Hepatocyte (in vitro differentiated cells): Measurements from ENCODE around the gene MAP4K2. TPM values are rescaled to one million over a fixed set of nuclear protein-coding genes. Genes with fewer than 3 reads are reported as not detected.
A peak's percentile ranks its signal among the peaks of the same experiment; 100 is the strongest.

Source experiments
- DNase-seq: peaks from one replicate; pipeline ENCODE4 v3.0.0-alpha.2; 2016; ENCODE audit warnings: low spot score
- H2AFZ ChIP-seq: fragments of 200-600 bp; sonication (generic); 2 replicates; pipeline ENCODE4 v1.6.0; 2016; ENCODE audit warnings: antibody characterized with exemption, mild to moderate bottlenecking
- H3K27ac ChIP-seq: fragments of 200-600 bp; sonication (generic); 2 replicates; pipeline ENCODE4 v1.5.1; 2016; ENCODE audit warnings: mild to moderate bottlenecking
- H3K27me3 ChIP-seq: fragments of 200-600 bp; sonication (generic); 2 replicates; pipeline ENCODE4 v1.6.1; 2016
- H3K36me3 ChIP-seq: fragments of 200-600 bp; sonication (generic); replicated peaks from 2 replicates; pipeline ENCODE4 v1.5.1; 2016; ENCODE audit warnings: low read depth; ENCODE audit not compliant: insufficient read depth
- H3K4me1 ChIP-seq: fragments of 200-600 bp; sonication (generic); 2 replicates; pipeline ENCODE4 v1.5.1; 2016; ENCODE audit warnings: mild to moderate bottlenecking, moderate library complexity; ENCODE audit not compliant: insufficient read depth
- H3K4me2 ChIP-seq: fragments of 200-600 bp; sonication (generic); 2 replicates; pipeline ENCODE4 v1.6.0; 2016
- H3K4me3 ChIP-seq: fragments of 200-600 bp; sonication (generic); 2 replicates; pipeline ENCODE4 v1.5.1; 2016; ENCODE audit warnings: mild to moderate bottlenecking
- H3K79me2 ChIP-seq: fragments of 200-600 bp; sonication (generic); 2 replicates; pipeline ENCODE4 v1.6.0; 2017; ENCODE audit warnings: mild to moderate bottlenecking
- H3K9me2 ChIP-seq: fragments of 200-600 bp; sonication (generic); replicated peaks from 2 replicates; pipeline ENCODE4 v1.6.0; 2017; ENCODE audit warnings: mild to moderate bottlenecking; ENCODE audit not compliant: insufficient read depth
- H3K9me3 ChIP-seq: fragments of 200-600 bp; sonication (generic); 2 replicates; pipeline ENCODE4 v1.5.1; 2016; ENCODE audit warnings: low read depth, mild to moderate bottlenecking
- H4K20me1 ChIP-seq: fragments of 200-600 bp; sonication (generic); 2 replicates; pipeline ENCODE4 v1.6.0; 2016; ENCODE audit warnings: mild to moderate bottlenecking; ENCODE audit not compliant: insufficient read depth, poor library complexity, severe bottlenecking
- CTCF ChIP-seq: fragments of 200-600 bp; sonication (generic); IDR thresholded peaks from 2 replicates; pipeline ENCODE4 v1.5.1; 2016; ENCODE audit warnings: antibody characterized with exemption, mild to moderate bottlenecking; ENCODE audit not compliant: poor library complexity
- EZH2 ChIP-seq: fragments of 200-600 bp; sonication (generic); IDR thresholded peaks from 2 replicates; pipeline ENCODE4 v1.6.1; 2016; ENCODE audit warnings: antibody characterized with exemption, mild to moderate bottlenecking, borderline replicate concordance
- EZH2phosphoT487 ChIP-seq: fragments of 200-600 bp; sonication (generic); IDR thresholded peaks from one replicate; pipeline ENCODE4 v1.6.1; 2018; ENCODE audit warnings: antibody characterized with exemption, mild to moderate bottlenecking, low read depth, moderate library complexity; ENCODE audit not compliant: unreplicated experiment, severe bottlenecking
- WGBS: methylation state at CpG from one replicate; pipeline ENCODE4 v1.1.6; 2016; ENCODE audit warnings: low lambda C conversion rate; ENCODE audit errors: missing lambda C conversion rate; 5-methylcytosine and 5-hydroxymethylcytosine counted together
- polyA plus RNA-seq: library from polyadenylated mRNA; unstranded; fragments of >200 nt; fragmentation: Nextera tagmentation; extraction: Ambion mirVana; gene quantifications from 2 replicates; pipeline ENCODE4 v1.2.1, GENCODE V29; 2016
- total RNA-seq: library from RNA; depleted of rRNA; stranded (reverse); fragments of >200 nt; gene quantifications from 2 replicates; pipeline ENCODE4 v1.2.3, GENCODE V29; 2014

The MAP4K2 gene
- total and polyA plus RNA-seq, 2 experiments from 2014 or later = 7.8 to 9.0 TPM

GRCh38 chr11:64766881-64767280 lies 36.1 kb downstream of the MAP4K2 start:
- peaks cover 46% of the 10 kb centered on the region for H3K79me2 ChIP-seq
- no peak for TF ChIP-seq EZH2phosphoT487
- no peak for TF ChIP-seq CTCF
- no peak for TF ChIP-seq EZH2
- WGBS = 100% methylated on average over 4 of the region's 11 CpGs
- no peak for DNase-seq
- no peaks in the 10 kb centered on the region for H3K9me2 ChIP-seq
- no peaks in the 10 kb centered on the region for H3K27me3 ChIP-seq
- no peak overlapping the region for H3K4me3 ChIP-seq
- H3K4me2 ChIP-seq = no peak overlapping the region
- H2AFZ ChIP-seq = no peak overlapping the region
- peaks cover 6% of the 10 kb centered on the region for H3K36me3 ChIP-seq
- no peaks in the 10 kb centered on the region for H3K4me1 ChIP-seq
- H3K9me3 ChIP-seq = no peaks in the 10 kb centered on the region
- no peak overlapping the region for H3K27ac ChIP-seq
- peaks cover 91% of the 10 kb centered on the region for H4K20me1 ChIP-seq

- no peaks in the 10 kb centered on the region for H3K4me1 ChIP-seq
- peaks cover 6% of the 10 kb centered on the region for H3K36me3 ChIP-seq
- no peaks in the 10 kb centered on the region for H3K27me3 ChIP-seq
- H3K9me3 ChIP-seq = no peaks in the 10 kb centered on the region
- no peak overlapping the region for H2AFZ ChIP-seq
- no peak for TF ChIP-seq CTCF
- TF ChIP-seq EZH2 = no peak
- no peak for TF ChIP-seq EZH2phosphoT487
- 96% methylated on average over 25 of the region's 42 CpGs for WGBS
- peaks cover 37% of the 10 kb centered on the region for H3K79me2 ChIP-seq
- H3K4me3 ChIP-seq = no peak overlapping the region
- no peak overlapping the region for H3K27ac ChIP-seq
- peaks cover 83% of the 10 kb centered on the region for H4K20me1 ChIP-seq
- no peaks in the 10 kb centered on the region for H3K9me2 ChIP-seq
- DNase-seq = no peak
- no peak overlapping the region for H3K4me2 ChIP-seq
Measured at GRCh38 chr11:64765851-64766665, 37.0 kb downstream of the MAP4K2 start.

- H2AFZ ChIP-seq = no peak overlapping the region
- H3K9me3 ChIP-seq = no peaks in the 10 kb centered on the region
- no peaks in the 10 kb centered on the region for H3K27me3 ChIP-seq
- no peak for DNase-seq
- no peak overlapping the region for H3K4me3 ChIP-seq
- H3K36me3 ChIP-seq = peaks cover 6% of the 10 kb centered on the region
- peaks cover 30% of the 10 kb centered on the region for H3K79me2 ChIP-seq
- no peaks in the 10 kb centered on the region for H3K9me2 ChIP-seq
- no peaks in the 10 kb centered on the region for H3K4me1 ChIP-seq
- peaks cover 76% of the 10 kb centered on the region for H4K20me1 ChIP-seq
- TF ChIP-seq EZH2phosphoT487 (no peak), CTCF (peak; percentile 12), EZH2 (no peak)
- 96% methylated on average over 30 of the region's 30 CpGs for WGBS
- H3K27ac ChIP-seq = no peak overlapping the region
- no peak overlapping the region for H3K4me2 ChIP-seq
Measured at GRCh38 chr11:64765291-64765850, 37.6 kb downstream of the MAP4K2 start.
